Uterus (tissue), 4 donors: ENCODE measurements around the gene FMN1. TPM values are rescaled to one million over a fixed set of nuclear protein-coding genes. Genes with fewer than 3 reads are reported as not detected.

Experiments used
- DNase-seq, 2 donors: peaks; one replicate each; pipeline ENCODE4 v3.0.0-alpha.2; 2019 to 2020
- H3K27ac ChIP-seq, 2 donors: fragments of 200-600 bp; sonication (generic); 1 replicate in 1 of 2; 2 replicates in 1 of 2; pipeline ENCODE4 v1.5.1; 2016 to 2018
- H3K27me3 ChIP-seq, 2 donors: fragments of 200-600 bp; sonication (generic); one replicate each; pipeline ENCODE4 v1.5.1; 2018 to 2019; ENCODE audit warnings: control low read depth in 1 of 2
- H3K36me3 ChIP-seq, 2 donors: fragments of 200-600 bp; sonication (generic); one replicate each; pipeline ENCODE4 v1.5.1; 2019; ENCODE audit warnings: control low read depth in 1 of 2
- H3K4me1 ChIP-seq, 2 donors: fragments of 200-600 bp; sonication (generic); one replicate each; pipeline ENCODE4 v1.5.1; 2018 to 2019; ENCODE audit warnings: control low read depth in 1 of 2
- H3K4me3 ChIP-seq, 2 donors: fragments of 200-600 bp; sonication (generic); 1 replicate in 1 of 2; 2 replicates in 1 of 2; pipeline ENCODE4 v1.5.1; 2018 to 2019; ENCODE audit warnings: mild to moderate bottlenecking in 1 of 2
- H3K9me3 ChIP-seq, 2 donors: fragments of 200-600 bp; sonication (generic); one replicate each; pipeline ENCODE4 v1.5.1; 2019; ENCODE audit warnings: control low read depth in 1 of 2
- POLR2A ChIP-seq, 2 donors: fragments of 450-650 bp; IDR thresholded peaks; one replicate each; pipeline ENCODE4 v1.6.1; 2016; ENCODE audit warnings: antibody characterized with exemption in 2 of 2, mild to moderate bottlenecking in 1 of 2, moderate library complexity in 1 of 2
- intact Hi-C: fragments of 100-400 bp; cut with DNase I; formaldehyde crosslinking; loops from one replicate; pipeline ENCODE4 v1.15.1; 2023; ENCODE audit warnings: low total_unique reads
- total RNA-seq, 4 donors: library from RNA; depleted of rRNA in 3 of 4; stranded (reverse); fragments of >200 nt in 3 of 4; gene quantifications; one replicate each; pipeline versions ENCODE4 v1.1.0 to v1.2.4, GENCODE V29; 2014 to 2023
- TF ChIP-seq, protein P1 (sequence below), 4 experiments: fragments of 200-600 bp in 2 of 4; fragments of 450-650 bp in 2 of 4; sonication (generic) in 2 of 4; IDR thresholded peaks; one replicate each; pipeline ENCODE4 v1.5.1; 2016 to 2019; ENCODE audit warnings: antibody characterized with exemption in 4 of 4, mild to moderate bottlenecking in 2 of 4, moderate library complexity in 1 of 4
- donor health status: DM: yes; HTN: yes; CAD: no.

Gene FMN1
- total RNA-seq, 4 donors from 2014 or later = 1.3 to 9.3 (median 5.0) TPM

DNA sequence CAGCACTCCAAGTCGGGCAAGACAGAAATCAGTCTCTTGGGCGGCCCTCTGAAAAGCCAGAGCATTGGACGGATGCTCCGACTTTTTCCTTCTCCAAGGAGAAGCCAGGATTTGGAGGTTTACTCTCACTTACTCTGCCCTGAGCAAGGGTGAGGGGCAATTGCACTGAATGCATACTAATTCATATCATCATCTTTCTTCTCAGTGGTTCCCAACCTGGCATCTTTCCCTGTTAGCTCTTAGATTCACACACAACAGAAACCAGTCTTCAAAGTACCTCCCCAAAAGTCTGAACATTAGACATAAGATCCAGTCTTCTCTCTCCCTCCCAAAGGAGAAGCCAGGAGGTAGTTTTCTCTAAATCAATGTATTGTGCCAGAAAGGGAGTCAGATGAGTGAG, 257.5 kb downstream of the FMN1 start:
- Histone ChIP-seq H3K36me3 (no peaks in the 10 kb centered on the region), H3K4me3 (no peak overlapping the region), H3K27ac (no peak overlapping the region), H3K27me3 (no peaks in the 10 kb centered on the region), H3K4me1 (no peaks in the 10 kb centered on the region), H3K9me3 (no peaks in the 10 kb centered on the region)
- no peak for DNase-seq
- intact Hi-C loops = no loop called here
- TF ChIP-seq, protein P1, sequence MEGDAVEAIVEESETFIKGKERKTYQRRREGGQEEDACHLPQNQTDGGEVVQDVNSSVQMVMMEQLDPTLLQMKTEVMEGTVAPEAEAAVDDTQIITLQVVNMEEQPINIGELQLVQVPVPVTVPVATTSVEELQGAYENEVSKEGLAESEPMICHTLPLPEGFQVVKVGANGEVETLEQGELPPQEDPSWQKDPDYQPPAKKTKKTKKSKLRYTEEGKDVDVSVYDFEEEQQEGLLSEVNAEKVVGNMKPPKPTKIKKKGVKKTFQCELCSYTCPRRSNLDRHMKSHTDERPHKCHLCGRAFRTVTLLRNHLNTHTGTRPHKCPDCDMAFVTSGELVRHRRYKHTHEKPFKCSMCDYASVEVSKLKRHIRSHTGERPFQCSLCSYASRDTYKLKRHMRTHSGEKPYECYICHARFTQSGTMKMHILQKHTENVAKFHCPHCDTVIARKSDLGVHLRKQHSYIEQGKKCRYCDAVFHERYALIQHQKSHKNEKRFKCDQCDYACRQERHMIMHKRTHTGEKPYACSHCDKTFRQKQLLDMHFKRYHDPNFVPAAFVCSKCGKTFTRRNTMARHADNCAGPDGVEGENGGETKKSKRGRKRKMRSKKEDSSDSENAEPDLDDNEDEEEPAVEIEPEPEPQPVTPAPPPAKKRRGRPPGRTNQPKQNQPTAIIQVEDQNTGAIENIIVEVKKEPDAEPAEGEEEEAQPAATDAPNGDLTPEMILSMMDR (IDR thresholded peaks at IDR 0.05) = no peak
- TF ChIP-seq POLR2A (IDR thresholded peaks at IDR 0.05) = no peak

DNA sequence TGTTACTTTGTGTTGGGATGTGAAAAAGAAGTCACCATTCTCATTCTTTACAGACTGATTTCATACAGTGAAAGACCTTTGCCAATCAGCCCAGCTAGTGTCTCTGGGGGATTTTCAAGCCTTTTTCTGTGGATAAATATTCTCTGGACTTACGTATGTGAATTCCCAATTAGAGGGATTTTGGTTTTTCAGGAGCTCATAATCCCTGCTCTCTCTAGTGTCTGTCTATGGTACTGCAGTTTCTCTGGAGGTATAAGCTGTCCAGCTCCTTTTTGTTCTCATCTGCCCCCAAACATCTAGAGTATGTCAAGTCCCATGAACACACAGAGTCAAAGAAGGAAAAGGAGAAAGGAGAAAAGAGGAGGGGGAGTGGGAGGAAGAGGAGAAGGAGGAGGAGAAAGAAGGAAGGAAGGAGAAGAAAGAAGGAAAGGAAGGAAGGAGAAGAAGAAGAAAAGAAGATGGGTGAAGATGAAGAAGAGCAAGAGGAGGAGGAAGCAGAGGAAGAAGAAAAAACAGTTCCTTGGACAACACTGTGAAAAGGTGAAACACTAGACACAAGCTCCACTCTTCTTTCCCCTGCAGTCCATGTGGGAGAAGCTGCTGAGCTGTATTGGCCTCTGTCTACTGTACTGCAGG, 258.1 kb downstream of the FMN1 start:
- Histone ChIP-seq H3K9me3 (no peaks in the 10 kb centered on the region), H3K36me3 (no peaks in the 10 kb centered on the region), H3K4me3 (no peak overlapping the region), H3K4me1 (no peaks in the 10 kb centered on the region), H3K27me3 (no peaks in the 10 kb centered on the region), H3K27ac (no peak overlapping the region)
- intact Hi-C loops = no loop called here
- no peak for TF ChIP-seq POLR2A (IDR thresholded peaks at IDR 0.05)
- TF ChIP-seq, protein P1 (IDR thresholded peaks at IDR 0.05) = peak; percentile 5 to 46 (median 38)
- DNase-seq = no peak

DNA sequence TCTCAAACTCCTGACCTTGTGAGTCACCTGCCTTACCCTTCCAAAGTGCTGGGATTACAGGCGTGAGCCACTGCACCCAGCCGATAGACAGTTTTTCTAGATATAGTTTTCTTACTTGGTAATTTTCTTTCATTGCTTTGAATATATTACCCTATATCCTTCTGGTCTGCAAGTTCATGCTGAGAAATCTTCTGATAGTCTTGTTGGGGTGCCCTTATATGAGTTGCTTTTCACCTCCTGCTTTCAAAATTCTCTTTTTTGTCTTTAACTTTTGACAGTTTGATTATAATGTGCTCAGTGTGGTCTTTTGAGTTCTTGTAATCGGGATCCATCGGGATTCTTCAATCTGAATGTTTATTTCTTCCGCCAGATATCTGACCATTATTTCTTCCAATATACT, 259.4 kb downstream of the FMN1 start:
- Histone ChIP-seq H3K4me3 (no peak overlapping the region), H3K4me1 (no peaks in the 10 kb centered on the region), H3K36me3 (no peaks in the 10 kb centered on the region), H3K9me3 (no peaks in the 10 kb centered on the region), H3K27ac (no peak overlapping the region), H3K27me3 (no peaks in the 10 kb centered on the region)
- TF ChIP-seq POLR2A (IDR thresholded peaks at IDR 0.05) = no peak
- TF ChIP-seq, protein P1 (IDR thresholded peaks at IDR 0.05) = no peak
- DNase-seq = no peak
- intact Hi-C loops = no loop called here

DNA sequence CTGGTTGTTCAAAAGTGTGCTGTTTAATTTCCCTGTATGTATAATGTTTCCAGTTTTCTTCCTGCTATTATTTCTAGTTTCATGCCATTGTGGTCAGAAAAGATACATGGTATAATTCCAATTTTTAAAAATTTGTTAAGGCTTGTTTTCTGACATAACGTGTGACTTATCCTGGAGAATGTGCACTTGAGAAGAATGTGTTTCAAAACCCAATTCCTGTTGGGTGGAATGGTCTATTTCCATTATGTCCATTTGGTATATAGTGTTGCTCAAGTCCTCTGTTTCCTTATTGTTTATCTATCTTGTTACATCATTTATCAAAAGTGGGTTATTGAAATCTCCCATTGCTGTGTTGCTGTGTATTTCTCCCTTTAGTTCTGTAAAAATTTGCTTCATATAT, 261.3 kb downstream of the FMN1 start:
- TF ChIP-seq, protein P1 (IDR thresholded peaks at IDR 0.05) = no peak
- TF ChIP-seq POLR2A (IDR thresholded peaks at IDR 0.05) = no peak
- intact Hi-C loops = no loop called here
- Histone ChIP-seq H3K27ac (no peak overlapping the region), H3K27me3 (no peaks in the 10 kb centered on the region), H3K4me3 (no peak overlapping the region), H3K36me3 (no peaks in the 10 kb centered on the region), H3K4me1 (no peaks in the 10 kb centered on the region), H3K9me3 (no peaks in the 10 kb centered on the region)
- DNase-seq = no peak

DNA sequence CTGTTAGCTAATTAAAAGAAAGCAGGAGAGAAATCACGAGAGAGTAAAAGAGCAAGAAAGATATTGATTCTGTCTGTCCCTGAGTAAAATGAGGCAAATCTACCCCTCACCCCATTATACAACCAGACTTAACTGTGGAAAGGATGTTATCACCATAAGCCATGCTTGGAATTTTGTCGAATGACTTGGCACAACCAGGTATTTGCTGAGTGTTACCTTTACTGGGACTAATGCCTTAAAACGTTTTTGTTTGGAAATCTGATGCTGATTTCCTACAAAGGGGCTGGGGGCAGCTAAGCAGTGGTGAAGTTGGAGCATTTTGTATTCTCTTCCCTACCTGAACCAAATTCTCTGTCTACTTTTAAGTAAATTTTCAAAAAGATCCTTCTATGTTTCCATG, 265.6 kb downstream of the FMN1 start:
- no peaks in the 10 kb centered on the region for H3K36me3 ChIP-seq
- H3K9me3 ChIP-seq = no peaks in the 10 kb centered on the region
- no peak overlapping the region for H3K4me3 ChIP-seq
- H3K27ac ChIP-seq = no peak overlapping the region
- intact Hi-C loops = no loop called here
- H3K4me1 ChIP-seq = no peaks in the 10 kb centered on the region
- no peak for TF ChIP-seq POLR2A (IDR thresholded peaks at IDR 0.05)
- TF ChIP-seq, protein P1 (IDR thresholded peaks at IDR 0.05) = no peak
- H3K27me3 ChIP-seq = no peaks in the 10 kb centered on the region
- no peak for DNase-seq
